ENCODE results near the gene OPHN1.

OPHN1 gene

GRCh38 chrX:68252664-68253063 lies 180.6 kb downstream of the OPHN1 start:
- TF ChIP-seq SIN3A (IDR thresholded peaks at IDR 0.05; ENCODE audit: borderline replicate concordance, insufficient read depth, low read length), result no peak
- no peak for TF ChIP-seq FOXP2 (optimal IDR thresholded peaks at IDR 0.05; ENCODE audit: borderline replicate concordance, extremely low read depth, extremely low read length, insufficient read depth)

- no peak for TF ChIP-seq SIN3A (IDR thresholded peaks at IDR 0.05; ENCODE audit: borderline replicate concordance, insufficient read depth, low read length)
- no peak for TF ChIP-seq TAF1 (IDR thresholded peaks at IDR 0.05; ENCODE audit: borderline replicate concordance, insufficient read depth, low read length)
- TF ChIP-seq REST (IDR thresholded peaks at IDR 0.05; ENCODE audit: insufficient read depth in 1 of 2, low read depth in 2 of 2, low read length in 2 of 2), result no peak
- TF ChIP-seq POLR2AphosphoS5 (IDR thresholded peaks at IDR 0.05; ENCODE audit: low read depth, low read length), result no peak
- no peak for TF ChIP-seq FOXP2 (optimal IDR thresholded peaks at IDR 0.05; ENCODE audit: borderline replicate concordance, extremely low read depth, extremely low read length, insufficient read depth)
Observed at GRCh38 chrX:68249903-68250302, 183.4 kb downstream of the OPHN1 start.

GRCh38 chrX:68249401-68249831 lies 183.9 kb downstream of the OPHN1 start:
- TF ChIP-seq FOXP2 (optimal IDR thresholded peaks at IDR 0.05; ENCODE audit: borderline replicate concordance, extremely low read depth, extremely low read length, insufficient read depth) (no peak), SIN3A (IDR thresholded peaks at IDR 0.05; ENCODE audit: borderline replicate concordance, insufficient read depth, low read length) (no peak)

- no peak for TF ChIP-seq FOXP2 (optimal IDR thresholded peaks at IDR 0.05; ENCODE audit: borderline replicate concordance, extremely low read depth, extremely low read length, insufficient read depth)
- no peak for TF ChIP-seq SIN3A (IDR thresholded peaks at IDR 0.05; ENCODE audit: borderline replicate concordance, insufficient read depth, low read length)
- no peak for TF ChIP-seq REST (IDR thresholded peaks at IDR 0.05; ENCODE audit: insufficient read depth in 1 of 2, low read depth in 2 of 2, low read length in 2 of 2)
Observed at GRCh38 chrX:68238568-68238967, 194.7 kb downstream of the OPHN1 start.

- no peak for TF ChIP-seq FOXP2 (optimal IDR thresholded peaks at IDR 0.05; ENCODE audit: borderline replicate concordance, extremely low read depth, extremely low read length, insufficient read depth)
- TF ChIP-seq SIN3A (IDR thresholded peaks at IDR 0.05; ENCODE audit: borderline replicate concordance, insufficient read depth, low read length), result no peak
- TF ChIP-seq POLR2AphosphoS5 (IDR thresholded peaks at IDR 0.05; ENCODE audit: low read depth, low read length), result no peak
- no peak for TF ChIP-seq TAF1 (IDR thresholded peaks at IDR 0.05; ENCODE audit: borderline replicate concordance, insufficient read depth, low read length)
- TF ChIP-seq REST (IDR thresholded peaks at IDR 0.05; ENCODE audit: insufficient read depth in 1 of 2, low read depth in 2 of 2, low read length in 2 of 2), result no peak
Observed at GRCh38 chrX:68234171-68234910, 199.0 kb downstream of the OPHN1 start.

GRCh38 chrX:68232206-68232605 lies 201.1 kb downstream of the OPHN1 start:
- TF ChIP-seq SIN3A (IDR thresholded peaks at IDR 0.05; ENCODE audit: borderline replicate concordance, insufficient read depth, low read length) (no peak), FOXP2 (optimal IDR thresholded peaks at IDR 0.05; ENCODE audit: borderline replicate concordance, extremely low read depth, extremely low read length, insufficient read depth) (no peak), TAF1 (IDR thresholded peaks at IDR 0.05; ENCODE audit: borderline replicate concordance, insufficient read depth, low read length) (no peak), POLR2AphosphoS5 (IDR thresholded peaks at IDR 0.05; ENCODE audit: low read depth, low read length) (no peak), REST (IDR thresholded peaks at IDR 0.05; ENCODE audit: insufficient read depth in 1 of 2, low read depth in 2 of 2, low read length in 2 of 2) (no peak)
